Ectodermal cell (in vitro differentiated cells): ENCODE results near the gene ROR1.

Experiments
- H3K27ac ChIP-seq: 2 replicates; pipeline ENCODE4 v1.7.0; 2013; ENCODE audit warnings: mild to moderate bottlenecking, low read depth, low read length; ENCODE audit not compliant: insufficient read depth, poor library complexity, severe bottlenecking
- H3K27me3 ChIP-seq: 2 replicates; pipeline ENCODE4 v1.7.0; 2013; ENCODE audit warnings: mild to moderate bottlenecking, low read length; ENCODE audit not compliant: insufficient read depth, control insufficient read depth, poor library complexity, severe bottlenecking
- H3K36me3 ChIP-seq: one replicate; pipeline ENCODE4 v1.7.0; 2013; ENCODE audit warnings: low read length; ENCODE audit not compliant: control insufficient read depth, insufficient read depth
- H3K4me1 ChIP-seq: one replicate; pipeline ENCODE4 v1.7.0; 2013; ENCODE audit warnings: low read length; ENCODE audit not compliant: control insufficient read depth, insufficient read depth
- H3K4me3 ChIP-seq: 2 replicates; pipeline ENCODE4 v1.7.0; 2013; ENCODE audit warnings: low read depth, low read length, control low read depth; ENCODE audit not compliant: insufficient read depth
- H3K9me3 ChIP-seq: 2 replicates; pipeline ENCODE4 v1.7.0; 2013; ENCODE audit warnings: mild to moderate bottlenecking, low read length, moderate library complexity; ENCODE audit not compliant: control insufficient read depth
- WGBS, 2 experiments: methylation state at CpG; one replicate each; pipeline ENCODE4 v1.1.7; 2013; ENCODE audit warnings: missing lambda C conversion rate in 2 of 2; 5-methylcytosine and 5-hydroxymethylcytosine counted together

Gene ROR1

GRCh38 chr1:63955370-63956145 lies 181.7 kb downstream of the ROR1 start:
- no peak overlapping the region for H3K27ac ChIP-seq
- H3K4me1 ChIP-seq, result peaks cover 12% of the 10 kb centered on the region
- H3K36me3 ChIP-seq, result peaks cover 5% of the 10 kb centered on the region
- no peak overlapping the region for H3K4me3 ChIP-seq
- H3K9me3 ChIP-seq, result peaks cover 5% of the 10 kb centered on the region
- no peaks in the 10 kb centered on the region for H3K27me3 ChIP-seq
- 94 to 97% methylated on average over 7 to 8 of the region's 8 CpGs for WGBS, 2 experiments

- H3K36me3 ChIP-seq, result peaks cover 3% of the 10 kb centered on the region
- peaks cover 4% of the 10 kb centered on the region for H3K9me3 ChIP-seq
- H3K4me3 ChIP-seq, result no peak overlapping the region
- H3K4me1 ChIP-seq, result peaks cover 12% of the 10 kb centered on the region
- H3K27me3 ChIP-seq, result no peaks in the 10 kb centered on the region
- WGBS, 2 experiments, result 97 to 100% methylated on average over 2 of the region's 2 CpGs
- H3K27ac ChIP-seq, result no peak overlapping the region
These were observed 184.7 kb downstream of the ROR1 start for GRCh38 chr1:63958556-63958955.

GRCh38 chr1:63960326-63960725 lies 186.5 kb downstream of the ROR1 start:
- 92 to 95% methylated on average over 5 of the region's 5 CpGs for WGBS, 2 experiments
- Histone ChIP-seq H3K4me1 (peaks cover 12% of the 10 kb centered on the region), H3K27ac (no peak overlapping the region), H3K4me3 (no peak overlapping the region), H3K36me3 (no peaks in the 10 kb centered on the region), H3K9me3 (no peaks in the 10 kb centered on the region), H3K27me3 (no peaks in the 10 kb centered on the region)

GRCh38 chr1:63966016-63966415 lies 192.2 kb downstream of the ROR1 start:
- no peaks in the 10 kb centered on the region for H3K4me1 ChIP-seq
- H3K36me3 ChIP-seq, result no peaks in the 10 kb centered on the region
- no peak overlapping the region for H3K4me3 ChIP-seq
- H3K27me3 ChIP-seq, result no peaks in the 10 kb centered on the region
- 92% methylated on average over 12 of the region's 12 CpGs for WGBS, 2 experiments
- no peaks in the 10 kb centered on the region for H3K9me3 ChIP-seq
- no peak overlapping the region for H3K27ac ChIP-seq

DNA sequence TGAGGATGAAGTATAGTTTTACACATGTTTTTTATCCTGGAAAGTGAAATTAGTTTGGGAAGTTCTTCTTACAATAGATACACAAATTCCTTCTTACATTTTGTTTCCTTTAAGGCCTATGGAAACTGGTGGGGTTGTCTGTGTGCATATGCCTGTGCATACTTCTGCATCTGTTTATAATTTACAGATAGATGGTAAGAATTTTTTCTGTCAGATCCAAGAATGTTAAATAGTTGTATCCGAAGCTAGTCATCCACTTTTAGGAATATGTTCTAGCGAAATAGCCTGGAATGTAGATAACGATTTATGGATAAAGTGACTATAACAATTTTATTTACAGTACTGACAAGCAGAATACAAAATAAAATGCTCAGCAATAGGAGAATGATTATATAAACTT lies 194.1 kb downstream of the ROR1 start:
- Histone ChIP-seq H3K9me3 (no peaks in the 10 kb centered on the region), H3K4me1 (peaks cover 4% of the 10 kb centered on the region), H3K27me3 (no peaks in the 10 kb centered on the region), H3K4me3 (no peak overlapping the region), H3K27ac (no peak overlapping the region), H3K36me3 (no peaks in the 10 kb centered on the region)
- WGBS, 2 experiments, result 95 to 100% methylated on average over 2 to 3 of the region's 3 CpGs

GRCh38 chr1:63968663-63969440 lies 195.0 kb downstream of the ROR1 start:
- WGBS, 2 experiments, result 94 to 95% methylated on average over 3 of the region's 3 CpGs
- H3K4me1 ChIP-seq, result peaks cover 4% of the 10 kb centered on the region
- no peak overlapping the region for H3K27ac ChIP-seq
- H3K9me3 ChIP-seq, result no peaks in the 10 kb centered on the region
- H3K27me3 ChIP-seq, result no peaks in the 10 kb centered on the region
- H3K4me3 ChIP-seq, result no peak overlapping the region
- no peaks in the 10 kb centered on the region for H3K36me3 ChIP-seq

DNA sequence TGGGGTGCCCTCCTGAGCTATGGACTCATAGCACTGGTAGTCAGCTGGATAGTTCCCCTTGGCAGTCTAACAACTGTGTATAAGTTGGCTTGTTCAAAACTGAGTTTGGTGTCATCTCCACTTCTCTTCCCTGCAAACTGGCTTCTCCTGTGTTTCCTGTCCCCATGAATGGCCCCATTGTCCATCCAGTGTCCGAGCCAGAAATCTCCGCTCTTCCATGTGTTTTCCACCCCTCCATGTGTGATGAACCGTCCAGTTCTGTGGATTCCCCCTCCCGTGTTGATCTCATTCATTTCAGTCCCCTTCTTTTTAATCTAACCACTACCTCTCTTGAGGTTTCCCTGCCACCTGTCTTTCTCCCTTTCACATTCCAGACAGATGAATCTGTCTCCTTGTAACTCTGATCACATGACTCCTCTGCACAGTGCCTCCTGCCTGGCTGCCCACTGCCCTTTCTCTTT lies 195.7 kb downstream of the ROR1 start:
- Histone ChIP-seq H3K4me1 (peaks cover 4% of the 10 kb centered on the region), H3K36me3 (no peaks in the 10 kb centered on the region), H3K27ac (no peak overlapping the region), H3K4me3 (no peak overlapping the region), H3K9me3 (no peaks in the 10 kb centered on the region), H3K27me3 (no peaks in the 10 kb centered on the region)
- 92% methylated on average over 4 of the region's 4 CpGs for WGBS, 2 experiments

GRCh38 chr1:63971557-63971956 lies 197.7 kb downstream of the ROR1 start:
- Histone ChIP-seq H3K27me3 (no peaks in the 10 kb centered on the region), H3K9me3 (no peaks in the 10 kb centered on the region), H3K4me1 (peaks cover 4% of the 10 kb centered on the region), H3K36me3 (no peaks in the 10 kb centered on the region), H3K27ac (no peak overlapping the region), H3K4me3 (no peak overlapping the region)
- 91 to 93% methylated on average over 3 of the region's 3 CpGs for WGBS, 2 experiments

DNA sequence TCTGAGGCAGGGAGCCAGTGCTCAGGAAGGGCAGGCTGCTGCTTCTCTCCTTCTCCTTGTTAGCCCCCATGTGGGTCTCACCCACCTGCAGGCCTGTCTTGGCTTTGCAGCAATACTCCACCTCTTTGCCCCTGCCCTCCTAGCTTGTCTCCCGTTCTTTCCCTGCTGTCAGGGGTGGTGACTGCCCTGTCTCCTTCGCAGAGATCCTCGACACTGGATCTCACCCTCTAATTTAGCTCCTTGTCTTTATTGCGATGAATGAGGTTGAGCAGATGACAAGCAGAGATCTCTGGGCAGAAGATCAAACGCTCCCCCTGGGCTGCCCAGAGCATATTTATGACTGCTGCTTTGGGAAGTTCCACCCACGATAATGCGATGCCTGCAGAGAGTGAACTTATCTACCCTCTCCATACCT lies 199.2 kb downstream of the ROR1 start:
- H3K27me3 ChIP-seq, result no peaks in the 10 kb centered on the region
- H3K9me3 ChIP-seq, result no peaks in the 10 kb centered on the region
- no peak overlapping the region for H3K27ac ChIP-seq
- H3K36me3 ChIP-seq, result no peaks in the 10 kb centered on the region
- WGBS, 2 experiments, result 82 to 91% methylated on average over 7 of the region's 7 CpGs
- peaks cover 4% of the 10 kb centered on the region for H3K4me1 ChIP-seq
- no peak overlapping the region for H3K4me3 ChIP-seq

DNA sequence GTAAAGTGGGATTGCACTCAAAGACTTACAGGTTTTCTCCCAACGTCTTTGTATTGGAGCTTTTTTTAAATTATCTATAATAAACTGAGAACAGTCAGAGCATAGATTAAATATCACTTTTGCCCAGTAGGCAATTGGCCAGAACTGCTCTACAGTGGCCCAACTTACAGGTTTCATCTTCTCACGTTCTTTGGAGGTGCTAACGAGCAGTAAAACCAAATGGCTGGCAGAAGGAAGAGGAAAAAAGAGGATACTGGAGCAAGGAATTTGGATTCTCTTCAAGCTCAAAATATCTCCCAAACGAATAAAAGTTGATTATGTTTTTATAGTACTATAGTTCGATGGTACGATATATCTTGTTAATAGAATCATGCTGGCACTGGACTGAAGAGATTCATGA lies 201.1 kb downstream of the ROR1 start:
- Histone ChIP-seq H3K4me1 (peaks cover 4% of the 10 kb centered on the region), H3K4me3 (no peak overlapping the region), H3K27ac (no peak overlapping the region), H3K9me3 (no peaks in the 10 kb centered on the region), H3K27me3 (no peaks in the 10 kb centered on the region), H3K36me3 (no peaks in the 10 kb centered on the region)
- 95 to 99% methylated on average over 6 of the region's 6 CpGs for WGBS, 2 experiments
